NCI-H526 treated with DMSO at 0.1 percent for 48 hours (cell line): ENCODE results near the gene PLEKHG3.
A peak's percentile ranks its signal among the peaks of the same experiment; 100 is the strongest.

Source experiments
- DNase-seq: peaks from one replicate; lab custom pipeline; 2025; lab: John Stamatoyannopoulos, UW

The PLEKHG3 gene

DNA sequence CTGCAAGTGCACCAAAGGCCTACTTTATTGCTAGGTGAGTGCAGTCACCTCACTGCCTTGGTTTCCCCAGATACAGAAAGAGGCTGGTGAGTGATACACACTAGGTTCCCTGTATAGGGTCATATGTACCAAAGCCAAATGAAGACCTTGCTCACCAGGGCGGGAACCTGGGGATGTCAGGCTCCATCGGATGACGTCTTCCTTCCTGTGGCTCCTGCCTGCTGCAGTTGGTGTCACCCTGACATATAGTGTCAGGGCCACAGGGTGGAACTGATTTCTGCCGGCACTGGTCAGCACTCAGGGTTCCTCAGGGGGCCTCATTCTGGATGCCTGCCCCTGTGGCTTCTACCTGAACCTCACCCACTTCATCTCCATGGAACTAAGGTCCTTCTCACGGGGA, 43.1 kb downstream of the PLEKHG3 start:
- DNase-seq, result no peak

DNA sequence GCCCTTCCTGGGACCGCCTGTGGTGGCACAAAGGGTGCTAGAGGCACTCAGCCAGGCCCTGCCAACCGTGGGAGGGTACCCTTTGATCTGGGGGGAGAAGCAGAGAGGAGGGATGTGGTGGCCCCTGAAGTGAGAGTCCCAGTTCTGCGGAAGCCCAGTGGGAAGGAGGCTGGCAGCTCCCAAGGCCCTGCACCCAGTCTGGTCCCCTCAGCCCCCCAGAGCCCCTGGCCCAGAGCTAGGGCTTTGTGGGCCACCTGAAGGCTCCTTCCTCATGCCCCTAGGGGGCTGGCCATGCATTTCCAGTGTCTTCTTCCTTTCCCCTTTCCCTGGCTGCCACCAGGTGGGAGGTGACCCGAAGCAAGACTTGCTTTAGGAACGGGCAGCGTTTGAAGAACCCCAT, 44.3 kb downstream of the PLEKHG3 start:
- DNase-seq, result no peak

DNA sequence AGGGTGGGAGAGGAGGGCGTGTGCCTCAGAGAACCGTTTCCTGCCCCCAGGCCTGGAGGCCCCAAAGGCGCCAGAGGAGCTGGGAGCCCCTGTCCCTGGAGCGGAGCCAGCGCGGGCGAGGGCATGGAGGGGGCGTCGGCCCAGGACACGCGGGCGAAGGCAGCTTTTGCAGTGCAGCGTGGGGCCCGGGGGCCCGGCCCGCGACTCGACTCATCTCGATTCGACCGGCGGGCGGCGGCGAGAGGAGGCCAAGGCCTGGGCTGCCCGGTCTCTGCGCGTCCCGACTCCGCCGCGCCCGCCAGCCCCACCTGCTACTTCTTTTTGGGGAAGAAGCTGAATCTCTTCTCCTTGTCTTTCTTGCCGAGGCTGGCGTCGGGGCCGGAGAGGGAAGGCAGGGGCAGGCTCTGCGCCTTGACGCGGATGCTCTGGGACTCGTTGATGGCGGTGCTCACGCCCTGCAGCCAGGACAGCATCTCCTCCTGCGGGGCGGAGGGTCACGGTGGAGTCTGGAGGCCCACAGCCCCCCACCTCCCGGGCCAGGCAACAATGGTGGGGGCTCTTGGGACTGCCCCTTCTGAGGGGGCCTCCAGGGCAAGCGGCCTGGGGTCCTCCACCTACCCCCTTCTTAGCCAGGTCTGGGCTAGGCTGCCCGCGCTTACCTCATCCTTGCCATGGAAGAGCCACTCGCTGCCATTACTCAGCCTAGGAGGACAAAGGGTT, 44.9 kb downstream of the PLEKHG3 start:
- no peak for DNase-seq

DNA sequence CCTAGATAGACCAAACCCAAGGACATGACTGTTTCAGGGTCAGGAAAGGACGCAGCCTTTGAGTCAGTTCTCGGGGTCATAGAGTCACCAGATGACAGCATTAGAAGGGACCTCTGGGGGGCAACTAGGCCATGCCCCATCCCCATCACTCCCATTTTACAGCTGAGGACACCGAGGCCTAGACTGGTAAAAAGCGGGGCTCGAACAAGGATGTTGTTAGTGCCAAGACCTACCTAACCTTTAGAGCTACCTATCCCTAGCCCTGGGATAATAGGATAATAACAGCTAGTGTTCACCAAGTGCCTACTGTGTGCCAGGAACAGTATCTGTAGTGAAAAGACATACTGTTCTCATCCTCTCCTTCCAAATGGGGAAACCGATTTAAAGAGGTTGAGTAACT, 48.7 kb downstream of the PLEKHG3 start:
- DNase-seq, result no peak

DNA sequence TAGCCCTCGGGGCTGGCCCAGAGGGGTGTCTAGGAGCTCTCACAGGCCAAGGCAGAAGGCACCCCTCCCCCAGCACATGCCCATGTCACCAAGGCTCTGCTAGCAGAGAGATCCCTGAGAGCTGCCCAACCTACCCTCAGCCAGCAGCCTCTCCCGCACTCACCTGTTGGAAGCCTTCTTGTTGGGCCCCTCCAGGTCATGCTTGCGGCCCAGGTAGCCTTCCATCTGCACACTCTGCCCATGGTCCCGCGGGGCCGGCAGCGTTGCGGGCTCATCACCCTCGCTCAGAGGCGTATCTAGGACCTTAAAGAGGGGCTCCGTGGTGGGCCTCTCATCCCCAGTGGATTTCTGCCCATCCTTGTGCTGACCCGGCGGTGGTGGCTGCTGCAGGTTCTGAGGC, 49.1 kb downstream of the PLEKHG3 start:
- no peak for DNase-seq

DNA sequence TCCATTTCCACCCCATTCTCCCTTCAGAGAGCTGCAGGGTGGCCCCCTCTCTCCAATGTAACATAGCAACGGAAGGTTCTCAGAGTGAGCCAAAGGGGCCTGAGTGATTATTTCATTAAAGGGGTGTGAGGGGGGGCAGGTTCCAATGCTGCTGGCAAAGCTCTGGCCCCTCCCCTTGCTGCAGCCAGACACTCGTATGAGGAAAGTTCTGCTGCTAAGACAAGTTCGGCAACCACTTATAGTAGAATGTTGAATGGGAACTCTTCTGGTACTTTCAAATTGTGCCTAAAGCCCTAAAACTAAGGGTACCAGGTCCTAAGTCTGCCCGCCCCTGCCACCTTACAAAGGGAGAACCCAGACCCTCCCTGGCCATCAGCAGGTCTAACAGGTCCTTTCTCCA, 49.8 kb downstream of the PLEKHG3 start:
- no peak for DNase-seq

DNA sequence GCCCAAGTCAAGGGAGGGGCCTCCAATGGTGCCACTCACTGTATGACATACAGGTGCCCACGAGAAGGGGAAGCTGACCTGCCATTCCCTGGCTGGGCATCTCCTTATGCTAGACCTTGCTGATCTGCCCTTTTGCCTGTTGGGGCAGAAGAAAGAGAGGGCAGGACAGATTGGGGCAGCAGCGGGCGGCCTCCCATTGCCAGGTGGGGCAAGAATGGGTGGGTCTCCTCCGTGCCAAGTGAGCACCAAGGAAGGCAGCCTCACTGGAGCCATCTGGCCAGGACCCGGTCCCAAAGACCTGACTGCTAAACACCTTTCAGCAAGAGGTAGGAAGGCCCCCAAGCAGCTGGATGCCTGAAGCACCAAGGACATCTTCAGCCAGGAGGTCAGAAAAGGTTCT, 50.5 kb downstream of the PLEKHG3 start:
- no peak for DNase-seq

DNA sequence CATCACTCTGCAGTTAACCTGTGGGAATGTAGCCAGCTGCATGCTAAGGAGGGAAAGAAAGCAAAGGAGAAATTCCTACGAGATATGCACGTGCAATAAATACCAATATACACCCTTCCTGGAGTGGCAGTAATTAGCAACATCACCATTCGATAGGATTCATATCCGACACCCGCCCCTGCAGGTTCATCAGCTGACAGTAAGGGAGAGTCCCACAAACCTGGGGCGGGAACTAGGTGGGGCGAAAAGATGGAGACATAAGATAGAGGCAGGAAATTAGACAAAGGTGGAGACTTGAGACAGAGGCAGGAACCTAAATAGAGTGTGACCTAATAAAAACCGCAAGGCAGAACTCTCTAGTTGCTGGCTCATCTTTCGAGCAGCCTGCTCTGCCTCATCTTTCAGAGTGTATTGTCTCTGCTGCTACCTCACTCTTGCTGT, 51.6 kb downstream of the PLEKHG3 start:
- no peak for DNase-seq

DNA sequence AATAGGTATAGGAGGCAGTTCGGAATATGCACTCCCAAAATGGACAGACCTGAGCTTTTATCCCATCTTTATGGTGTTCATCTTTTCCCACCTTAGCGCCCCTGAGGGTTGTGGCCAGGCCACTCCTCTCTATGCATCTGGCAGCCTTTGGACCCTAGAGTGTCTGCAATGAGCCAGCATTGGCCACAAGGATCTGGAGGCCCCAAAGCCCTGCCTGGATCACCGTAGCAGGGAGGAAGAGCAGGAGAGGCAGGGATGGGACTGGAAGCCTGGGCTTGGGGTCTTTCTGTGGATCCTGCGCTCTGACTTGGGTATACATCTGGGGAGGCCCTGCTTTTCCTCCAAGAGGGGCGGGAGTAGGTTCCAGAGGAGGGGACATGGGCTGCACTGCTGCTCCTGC, 52.5 kb downstream of the PLEKHG3 start:
- DNase-seq, result no peak

DNA sequence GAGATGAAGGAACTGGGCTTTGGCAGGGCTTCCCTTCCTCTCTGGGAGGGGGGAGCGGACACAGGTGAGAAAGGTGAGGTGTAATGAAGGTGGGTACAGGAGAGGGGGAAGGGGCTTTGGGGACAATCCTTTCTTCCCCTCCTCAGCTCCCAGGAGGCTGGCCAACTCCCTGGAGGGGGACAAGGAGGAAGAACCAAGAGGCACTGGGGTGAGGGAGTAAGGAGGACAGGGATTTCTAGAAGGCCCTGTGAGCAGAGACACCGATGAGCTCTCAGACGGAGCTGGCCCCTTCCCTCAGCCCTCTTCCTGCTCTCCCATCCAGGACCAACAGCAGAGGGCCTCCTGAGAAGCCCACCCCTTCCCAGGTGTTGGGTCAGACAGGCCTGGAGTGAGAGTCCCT, 53.4 kb downstream of the PLEKHG3 start:
- DNase-seq, result no peak

DNA sequence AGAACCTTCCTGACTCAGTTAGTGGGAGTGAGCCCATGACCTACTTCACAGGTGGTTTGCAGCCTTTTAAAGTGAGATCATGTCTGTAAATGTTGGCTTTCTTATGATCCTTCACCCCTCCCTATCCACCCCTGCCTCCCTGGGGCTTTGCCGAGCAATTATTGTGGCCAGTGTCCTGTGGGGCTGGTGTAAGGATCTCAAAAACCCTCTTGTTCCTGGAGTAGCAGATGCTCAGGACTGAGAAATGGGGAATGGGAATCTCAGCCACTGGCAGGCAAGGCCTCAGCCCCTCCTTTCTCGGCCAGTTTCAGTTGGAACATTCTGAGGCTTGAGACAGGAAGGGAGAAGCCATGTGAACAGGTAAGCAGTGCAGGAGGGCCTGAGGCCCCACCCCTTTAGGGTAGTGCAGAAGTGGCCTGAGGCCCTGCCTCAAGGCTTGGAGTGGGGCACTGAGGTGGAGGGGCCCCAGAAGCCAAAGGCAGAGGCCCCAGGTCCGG, 53.8 kb downstream of the PLEKHG3 start:
- no peak for DNase-seq

DNA sequence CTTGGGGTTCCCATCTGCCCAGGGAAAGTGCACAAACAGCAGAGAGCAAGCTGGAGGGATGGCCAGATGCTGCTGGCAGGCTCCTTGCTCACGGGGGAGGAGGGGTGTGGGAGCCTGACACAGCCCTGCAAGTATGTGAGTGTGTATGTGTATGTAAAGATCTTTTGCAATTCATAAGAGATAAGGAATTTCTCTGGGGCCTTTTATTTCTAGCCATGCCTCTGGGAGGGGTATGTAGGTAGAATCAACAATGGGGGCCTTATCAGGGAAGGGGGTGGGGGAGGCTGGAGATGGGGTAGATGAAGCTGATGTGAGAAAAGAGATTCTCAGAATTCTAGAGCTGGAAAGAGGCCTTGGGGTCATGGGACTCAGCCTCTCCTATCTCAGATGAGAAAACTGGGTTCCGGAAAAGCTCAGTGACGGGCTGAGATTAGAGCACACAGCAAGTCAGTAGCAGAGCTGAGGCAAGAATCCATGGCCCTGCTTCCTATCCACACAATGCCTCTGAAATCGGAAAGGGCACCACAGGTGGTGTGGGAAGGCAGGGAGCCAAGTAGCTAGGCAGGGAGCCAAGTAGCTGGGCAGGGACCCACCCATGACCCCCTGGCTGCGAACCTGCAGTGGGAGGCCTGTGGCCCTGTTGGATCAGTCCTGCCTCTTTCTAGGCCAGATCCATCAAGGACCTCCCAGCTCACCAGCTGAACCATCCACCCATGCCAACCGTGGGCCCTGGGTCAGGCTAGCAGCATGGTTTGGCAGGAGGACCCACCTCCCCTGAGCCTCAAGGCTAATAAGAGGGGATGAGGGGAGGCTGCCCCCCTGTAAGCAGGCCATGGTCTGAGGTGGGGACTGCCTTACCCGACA, 54.7 kb downstream of the PLEKHG3 start:
- DNase-seq, result no peak

DNA sequence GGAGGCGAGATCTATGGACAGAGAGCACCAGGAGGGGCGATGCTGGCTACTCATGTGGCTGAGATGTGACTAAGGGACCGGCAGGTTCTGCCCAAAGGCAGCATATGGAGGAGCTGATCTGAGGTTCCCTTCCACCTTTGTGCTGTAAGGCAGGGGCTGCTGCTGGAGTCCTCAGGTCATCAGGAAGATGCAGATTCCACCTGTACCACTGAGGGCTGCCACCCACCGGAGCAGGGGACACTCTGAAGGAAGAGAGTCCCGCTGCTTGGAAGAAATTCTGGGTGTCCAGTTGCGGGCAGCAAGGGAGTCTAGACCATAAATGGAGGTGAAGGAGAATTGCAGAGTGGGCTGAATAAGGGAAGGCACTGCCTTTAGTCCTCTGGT, 55.3 kb downstream of the PLEKHG3 start:
- no peak for DNase-seq

DNA sequence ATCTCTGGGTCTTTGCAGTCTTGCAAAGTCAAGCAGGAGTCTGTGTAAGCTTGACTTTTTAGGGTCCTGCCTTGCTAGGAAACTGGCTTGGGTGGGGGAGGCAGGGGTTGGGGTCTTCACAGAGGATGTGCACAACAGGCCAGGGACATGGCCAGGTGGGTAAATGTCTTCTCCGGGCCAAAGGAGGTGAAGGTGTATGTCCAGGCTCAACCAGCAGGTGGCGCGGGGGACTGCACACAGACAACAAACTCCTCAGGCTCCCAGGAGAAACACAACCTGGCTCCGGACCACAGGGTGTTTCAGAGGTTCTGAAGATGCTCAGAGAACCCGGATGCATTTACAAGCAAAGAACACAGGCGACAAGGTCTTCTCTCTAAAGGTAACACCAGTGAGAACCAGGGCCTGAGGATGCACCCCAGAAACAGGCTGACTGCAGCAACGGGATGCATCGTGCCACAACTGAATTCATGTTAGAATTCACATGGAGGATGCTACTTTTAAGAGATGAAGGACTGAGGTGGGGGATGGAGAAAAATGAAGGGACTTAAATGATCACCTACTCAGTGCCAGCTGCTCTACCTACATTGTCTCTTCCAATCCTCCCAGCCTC, 56.0 kb downstream of the PLEKHG3 start:
- no peak for DNase-seq

DNA sequence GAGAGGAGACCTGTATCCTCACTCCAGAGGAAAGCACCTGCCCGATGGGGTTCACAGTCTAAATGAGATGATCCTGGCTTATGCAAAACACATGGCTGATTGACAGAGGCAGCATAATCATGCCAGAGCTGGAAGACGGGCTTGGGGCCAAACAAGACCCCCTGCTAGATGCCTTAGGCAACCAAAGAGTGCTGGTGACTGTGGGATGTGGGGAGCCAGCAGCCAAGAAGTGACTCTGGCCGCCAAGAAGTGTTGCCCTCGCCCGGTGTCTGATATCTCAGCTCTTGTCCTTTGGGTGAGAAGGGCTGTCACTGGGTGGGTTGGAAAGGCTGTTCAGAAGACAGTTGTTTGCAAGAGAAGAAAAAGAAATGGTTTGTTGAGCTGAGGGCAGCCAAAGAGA, 56.7 kb downstream of the PLEKHG3 start:
- DNase-seq, result no peak

DNA sequence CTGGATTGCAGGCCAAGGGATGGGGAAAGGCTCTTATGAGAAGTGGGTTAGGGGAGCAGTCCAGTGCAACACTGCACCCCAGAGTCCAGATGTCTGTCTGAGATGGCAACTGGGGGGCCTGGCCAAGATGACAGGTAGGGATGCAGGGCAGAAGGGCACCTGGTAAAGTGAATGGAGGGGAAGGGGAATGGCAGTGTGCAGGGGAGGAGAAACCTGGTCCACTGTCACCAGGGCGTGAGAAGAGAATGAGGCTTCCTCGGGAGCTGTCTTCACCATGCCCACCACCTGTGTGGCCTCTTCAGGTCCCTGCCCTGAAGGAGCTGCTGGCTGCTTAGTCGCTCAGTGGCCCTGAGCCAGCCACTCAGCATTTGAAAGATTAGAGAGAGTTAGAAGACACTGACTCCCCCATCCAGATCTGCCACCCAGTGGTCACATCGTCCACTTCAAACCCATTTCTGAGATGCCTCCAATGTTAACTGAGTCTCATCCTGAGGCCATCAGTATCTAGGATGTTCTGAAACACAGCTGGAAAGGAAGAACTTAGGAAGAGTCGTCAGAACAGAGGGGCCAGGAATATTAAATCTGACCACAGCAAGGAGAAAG, 57.3 kb downstream of the PLEKHG3 start:
- DNase-seq, result no peak

DNA sequence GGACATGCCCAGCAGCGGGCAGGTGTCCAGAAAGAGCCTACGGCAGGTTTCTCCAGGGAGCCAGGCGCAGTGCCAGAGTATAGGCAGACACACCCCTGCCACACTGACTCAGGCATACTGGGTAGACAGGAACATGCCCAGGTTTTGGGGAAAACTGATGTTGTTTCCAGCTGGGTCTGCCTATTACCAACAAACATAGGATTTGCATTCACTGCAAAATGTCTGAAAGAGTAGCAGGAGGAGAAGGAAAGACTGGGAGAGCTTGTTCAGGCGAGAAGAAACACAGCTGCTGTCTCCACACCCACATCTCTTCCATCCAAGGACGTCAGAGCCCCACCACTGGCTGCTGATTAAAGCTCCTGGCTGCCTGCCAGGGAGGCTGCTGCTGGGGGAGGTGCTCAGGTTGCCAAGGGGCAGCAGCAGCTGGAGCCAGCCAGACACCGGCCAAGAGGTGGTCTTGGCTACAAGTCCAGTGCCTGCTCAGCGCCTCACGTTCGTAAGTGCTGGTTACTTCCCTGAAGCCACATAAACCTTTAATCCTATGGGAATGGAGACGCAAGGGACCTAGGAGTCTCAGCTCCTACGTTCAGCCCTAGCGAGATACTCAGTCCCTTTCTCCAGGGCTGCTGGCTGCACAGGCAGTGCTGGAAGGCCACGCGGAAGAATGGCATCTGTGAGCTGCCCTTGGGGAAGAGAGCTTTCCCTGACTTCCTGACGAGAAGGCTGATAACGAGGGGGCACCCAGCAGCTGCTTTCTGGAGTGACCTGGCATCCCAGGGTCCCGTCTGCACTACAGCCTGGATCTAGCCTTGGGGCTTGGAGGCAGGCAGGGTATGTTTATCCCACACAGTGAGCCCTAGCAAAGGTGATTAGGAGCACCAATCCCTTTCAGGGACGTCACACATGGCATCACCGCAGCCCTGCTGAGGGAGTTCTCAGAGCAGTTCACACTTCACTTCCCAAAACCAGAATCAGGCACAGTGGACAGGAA, 58.1 kb downstream of the PLEKHG3 start:
- DNase-seq, result peak; percentile 56

DNA sequence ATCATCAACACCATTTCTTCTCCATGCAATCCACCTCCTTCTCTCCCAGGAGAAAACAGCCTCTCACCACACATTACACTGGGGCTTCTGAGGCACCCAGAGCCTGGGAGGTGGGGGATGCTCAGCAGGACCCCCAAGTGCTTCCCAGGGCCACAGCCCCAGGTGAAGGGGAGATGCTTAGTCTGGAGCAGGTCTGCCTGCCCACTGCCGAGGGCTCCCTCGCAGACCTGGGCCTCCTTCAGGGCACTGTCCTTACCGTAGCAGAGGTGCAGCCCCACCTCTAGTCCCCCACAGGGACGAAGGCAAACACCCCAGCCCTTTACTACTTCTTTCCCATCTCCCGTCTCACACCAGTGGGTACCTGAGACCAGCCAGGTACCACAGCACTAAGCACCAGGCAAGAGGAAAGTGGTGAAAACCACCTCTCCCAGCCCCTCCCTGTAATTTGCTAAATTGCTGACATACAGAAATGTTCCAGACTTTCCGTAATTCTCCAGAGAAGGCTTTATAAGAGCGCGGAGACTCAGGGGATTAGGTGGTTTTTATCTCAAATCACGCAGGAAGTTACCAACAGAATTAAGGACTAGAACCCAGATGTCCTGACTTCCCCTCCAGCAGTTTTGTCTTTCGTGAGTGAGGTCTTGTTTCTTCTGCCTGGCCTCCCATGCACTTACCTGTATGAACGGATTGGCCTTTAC, 59.0 kb downstream of the PLEKHG3 start:
- DNase-seq, result no peak

DNA sequence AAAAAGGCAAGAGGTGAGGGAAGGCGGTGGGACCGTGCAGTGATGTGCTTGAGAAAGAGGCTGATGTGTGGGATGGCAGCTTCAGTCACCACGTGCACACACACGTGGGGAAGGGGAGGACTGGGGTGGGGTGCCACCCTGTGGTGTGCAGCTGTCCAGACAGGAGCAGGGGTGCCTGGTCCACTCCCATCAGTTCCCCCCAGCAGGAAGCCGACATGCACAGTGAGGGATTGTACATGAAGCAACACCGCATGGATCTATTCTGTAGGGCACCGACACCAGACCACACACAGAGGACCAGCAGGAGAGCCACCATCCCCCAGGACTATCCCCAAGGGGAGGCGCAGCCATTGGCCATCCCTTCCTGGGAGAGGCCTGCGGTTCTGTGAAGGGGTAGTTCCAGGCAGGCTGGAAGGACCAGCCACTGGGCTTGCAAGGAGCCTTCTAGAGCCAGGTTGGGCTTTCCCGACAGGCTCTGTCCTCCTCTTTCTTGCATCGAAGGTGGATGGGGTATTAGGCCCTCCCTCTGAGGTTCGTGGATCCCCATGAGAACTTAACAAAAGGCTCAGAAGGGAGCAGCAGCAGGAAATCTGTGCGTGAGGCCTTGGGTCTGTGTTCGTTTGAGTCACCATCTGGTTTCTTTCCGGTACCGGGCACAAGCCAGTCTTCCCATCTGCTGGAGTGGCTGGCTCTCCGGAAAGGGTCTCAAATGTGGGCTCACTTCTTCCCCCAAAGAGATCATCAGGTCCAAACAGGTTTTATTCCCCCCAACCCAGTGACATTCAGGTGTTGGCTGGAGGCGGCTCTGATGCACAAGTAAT, 59.8 kb downstream of the PLEKHG3 start:
- no peak for DNase-seq
